Limb (tissue), 2 donors: ENCODE measurements around the gene HDAC4.
"Not testable (repeated sequence)": the region's sequence is repeated elsewhere in the genome, so short reads cannot be mapped to it uniquely, and the experiment has no call there.

Source experiments
- DNase-seq, 2 donors: peaks; one replicate each; pipeline ENCODE4 v3.0.0-alpha.2; 2016; ENCODE audit errors: extremely low spot score in 2 of 2

Gene HDAC4

GRCh38 chr2:239285071-239285931 lies 115.5 kb downstream of the HDAC4 start:
- no peak for DNase-seq

- no peak for DNase-seq
Measured at GRCh38 chr2:239283961-239284795, 116.6 kb downstream of the HDAC4 start.

DNA sequence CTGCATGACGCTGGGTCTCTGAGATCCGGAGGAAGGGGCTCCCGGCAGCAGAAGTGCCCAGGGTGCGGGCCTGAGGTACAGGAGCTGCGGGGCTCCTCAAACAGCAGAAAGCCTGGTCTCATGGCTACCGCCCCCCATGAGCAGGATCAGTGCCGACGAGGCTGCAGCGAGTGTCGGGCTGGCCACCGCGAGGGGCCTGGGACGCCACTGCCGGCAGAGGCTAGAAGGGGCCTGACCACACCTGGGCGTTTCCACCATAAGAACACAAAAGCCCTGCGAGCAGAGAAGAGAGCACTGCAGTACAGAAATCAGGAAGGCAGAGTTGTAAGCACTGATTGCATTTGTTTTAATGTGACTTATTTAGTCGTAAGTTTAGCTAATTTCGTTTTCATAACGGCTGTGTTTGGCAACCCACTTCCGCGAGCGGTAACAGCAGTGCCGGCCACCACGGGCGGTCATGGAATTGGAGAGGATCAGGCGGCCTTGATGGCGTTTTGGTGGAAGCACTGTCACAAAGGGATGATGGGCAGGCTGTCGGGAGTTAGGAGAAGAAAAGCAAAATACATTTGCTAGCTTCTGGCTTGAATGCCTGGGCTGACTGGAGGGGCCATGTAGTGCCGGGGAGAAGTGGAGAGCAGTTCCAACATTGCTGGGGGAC lies 117.4 kb downstream of the HDAC4 start:
- DNase-seq, result no peak

DNA sequence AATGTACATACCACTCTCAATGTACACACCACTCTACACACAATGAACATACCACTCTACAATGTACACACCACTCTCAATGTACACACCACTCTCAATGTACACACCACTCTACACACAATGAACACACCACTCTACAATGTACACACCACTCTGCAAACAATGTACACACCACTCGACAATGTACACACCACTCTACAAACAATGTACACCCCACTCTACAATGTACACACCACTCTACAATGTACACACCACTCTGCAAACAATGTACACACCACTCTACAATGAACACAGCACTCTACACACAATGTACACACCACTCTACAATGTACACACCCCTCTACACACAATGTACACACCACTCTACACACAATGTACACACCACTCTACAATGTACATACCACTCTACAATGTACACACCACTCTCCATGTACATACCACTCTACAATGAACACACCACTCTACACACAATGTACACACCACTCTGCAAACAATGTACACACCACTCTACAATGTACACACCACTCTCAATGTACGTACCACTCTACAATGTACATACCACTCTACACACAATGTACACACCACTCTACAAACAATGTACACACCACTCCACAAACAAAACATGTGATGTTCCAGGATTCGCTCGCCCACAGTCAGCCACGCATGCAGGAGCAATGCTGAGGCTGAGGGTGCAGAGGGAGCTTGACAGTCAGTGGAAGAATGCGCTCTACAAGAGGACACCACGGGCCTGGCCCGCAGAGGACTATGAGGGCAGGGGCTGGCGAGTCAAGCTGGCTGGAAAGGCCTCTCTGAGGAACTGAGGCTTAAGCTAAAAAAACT lies 118.2 kb downstream of the HDAC4 start:
- DNase-seq, result no peak

GRCh38 chr2:239280296-239281017 lies 120.4 kb downstream of the HDAC4 start:
- not testable (repeated sequence) for DNase-seq

GRCh38 chr2:239279508-239280295 lies 121.1 kb downstream of the HDAC4 start:
- peak in 1 of 2 donors; percentile 20 for DNase-seq

GRCh38 chr2:239278941-239279365 lies 121.9 kb downstream of the HDAC4 start:
- DNase-seq, result peak in 1 of 2 donors; percentile 19

GRCh38 chr2:239278361-239278760 lies 122.5 kb downstream of the HDAC4 start:
- peak in 1 of 2 donors; percentile 14 for DNase-seq

- peak in 1 of 2 donors; percentile 30 for DNase-seq
Measured at GRCh38 chr2:239277401-239278085, 123.3 kb downstream of the HDAC4 start.

- peak in 1 of 2 donors; percentile 34 for DNase-seq
Measured at GRCh38 chr2:239276851-239277250, 124.0 kb downstream of the HDAC4 start.

GRCh38 chr2:239275847-239276831 lies 124.7 kb downstream of the HDAC4 start:
- peak in 1 of 2 donors; percentile 50 for DNase-seq

DNA sequence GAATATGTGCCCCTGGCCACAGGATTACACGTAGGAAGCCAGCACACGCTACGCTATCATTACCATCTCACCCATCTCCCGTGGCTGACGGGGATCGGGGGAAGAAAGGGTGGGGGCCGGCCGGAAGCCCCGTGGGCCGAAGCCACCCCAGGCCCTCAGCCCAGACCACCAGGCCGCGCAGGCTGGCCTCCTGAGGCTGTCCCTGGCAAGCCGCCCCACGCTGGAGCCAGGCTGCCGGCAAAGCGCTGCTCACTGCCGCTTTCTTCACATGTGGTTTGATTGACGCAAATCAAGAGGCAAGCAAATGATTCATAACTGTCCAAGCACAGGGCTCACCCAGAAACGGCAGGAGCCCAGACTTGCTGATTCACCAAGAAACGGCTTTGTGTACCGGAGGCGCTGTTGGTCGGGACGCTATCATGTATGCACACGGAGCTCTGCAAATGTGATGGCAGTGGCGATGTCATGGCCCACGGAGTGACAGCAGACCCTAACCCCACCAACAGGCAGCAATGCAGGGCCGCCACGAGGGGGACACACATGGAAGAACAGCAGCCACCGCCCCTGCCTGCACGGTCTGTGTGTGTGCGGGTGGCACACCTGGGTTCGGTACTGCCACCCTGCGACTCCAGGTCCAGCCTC lies 125.7 kb downstream of the HDAC4 start:
- DNase-seq, result peak in 1 of 2 donors; percentile 72

DNA sequence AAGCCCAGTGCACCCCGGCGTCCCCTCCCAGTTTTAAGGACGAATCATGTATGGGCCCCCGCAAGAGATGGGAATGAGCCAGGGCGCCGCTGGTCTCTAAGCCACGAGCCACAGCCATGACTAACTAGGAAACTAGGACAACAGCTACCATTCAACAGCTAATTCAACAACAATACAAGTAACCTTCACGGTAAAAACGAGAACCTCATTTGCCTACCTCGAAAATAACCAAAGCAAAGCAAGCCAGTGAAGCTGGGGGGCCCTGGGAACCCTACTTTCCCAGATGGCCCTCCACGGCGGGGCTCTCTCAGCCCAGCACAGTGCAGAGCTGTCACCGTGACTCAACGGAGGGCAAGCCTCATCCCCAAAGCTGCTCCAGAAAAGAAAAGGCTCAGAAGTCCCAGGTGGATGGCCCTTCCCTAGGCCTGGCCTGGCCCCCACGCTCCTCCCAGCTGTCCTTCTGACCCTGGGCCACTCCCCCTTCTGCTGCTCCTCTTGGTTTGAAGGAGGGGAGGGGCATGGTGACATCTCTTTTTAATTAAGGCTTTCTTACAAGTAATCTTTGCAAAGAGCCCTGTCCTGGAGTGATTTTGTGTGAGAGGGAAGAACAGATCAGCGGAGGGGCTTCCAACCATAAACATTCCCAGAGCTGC lies 126.3 kb downstream of the HDAC4 start:
- DNase-seq, result peak in 1 of 2 donors; percentile 41

- DNase-seq, result peak in 1 of 2 donors; percentile 27
Measured at GRCh38 chr2:239273280-239274234, 127.3 kb downstream of the HDAC4 start.

DNA sequence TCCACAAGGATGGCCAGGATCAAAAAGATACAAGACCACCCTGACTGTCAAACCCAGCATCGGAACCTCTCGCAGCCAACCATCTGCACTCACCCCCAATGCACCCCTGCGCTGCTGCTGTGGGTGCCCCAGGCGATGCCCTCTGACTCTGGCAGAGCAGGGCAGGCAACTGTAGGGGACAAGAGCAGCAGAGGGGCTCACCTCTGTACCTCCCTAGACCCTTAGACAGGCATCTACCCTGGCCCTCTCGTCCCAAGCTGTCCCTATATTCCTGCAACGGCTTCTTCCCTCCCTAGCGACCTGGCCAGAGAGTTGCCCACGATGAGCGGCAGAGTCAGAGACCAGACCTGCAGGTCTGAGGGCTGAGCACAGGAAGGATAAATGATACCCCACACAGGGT lies 128.2 kb downstream of the HDAC4 start:
- DNase-seq, result peak in 1 of 2 donors; percentile 23
